GM08714 (cell line): ENCODE data around the gene TBC1D2B.

Experiments used
- H3K4me3 ChIP-seq: fragments of 200-500 bp; sonication (Bioruptor generic); 2 replicates; pipeline ENCODE4 v1.5.1; 2014; ENCODE audit warnings: mild to moderate bottlenecking, low read length, inconsistent platforms
- ZNF274 ChIP-seq: IDR thresholded peaks from 2 replicates; pipeline ENCODE4 v1.6.1; 2012; ENCODE audit warnings: mild to moderate bottlenecking, low read depth, low read length

The TBC1D2B gene

DNA sequence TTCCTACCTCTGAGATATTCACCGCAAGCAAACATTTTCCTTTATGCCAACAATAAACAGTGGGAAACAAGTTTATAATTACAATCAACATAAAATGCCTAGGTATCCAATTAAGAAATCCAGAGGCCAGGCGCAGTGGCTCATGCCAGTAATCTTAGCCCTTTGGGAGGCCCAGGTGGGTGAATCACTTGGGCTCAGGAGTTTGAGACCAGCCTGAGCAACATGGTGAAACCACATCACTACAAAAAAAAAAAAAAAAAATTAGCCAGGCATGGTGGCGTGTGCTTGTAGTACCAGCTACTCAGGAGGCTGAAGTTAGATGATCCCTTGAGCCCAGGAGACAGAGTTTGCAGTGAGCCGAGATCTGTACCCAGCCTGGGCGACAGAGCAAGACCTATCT lies 17.3 kb downstream of the TBC1D2B start:
- no peak for TF ChIP-seq ZNF274
- H3K4me3 ChIP-seq, result no peak overlapping the region

DNA sequence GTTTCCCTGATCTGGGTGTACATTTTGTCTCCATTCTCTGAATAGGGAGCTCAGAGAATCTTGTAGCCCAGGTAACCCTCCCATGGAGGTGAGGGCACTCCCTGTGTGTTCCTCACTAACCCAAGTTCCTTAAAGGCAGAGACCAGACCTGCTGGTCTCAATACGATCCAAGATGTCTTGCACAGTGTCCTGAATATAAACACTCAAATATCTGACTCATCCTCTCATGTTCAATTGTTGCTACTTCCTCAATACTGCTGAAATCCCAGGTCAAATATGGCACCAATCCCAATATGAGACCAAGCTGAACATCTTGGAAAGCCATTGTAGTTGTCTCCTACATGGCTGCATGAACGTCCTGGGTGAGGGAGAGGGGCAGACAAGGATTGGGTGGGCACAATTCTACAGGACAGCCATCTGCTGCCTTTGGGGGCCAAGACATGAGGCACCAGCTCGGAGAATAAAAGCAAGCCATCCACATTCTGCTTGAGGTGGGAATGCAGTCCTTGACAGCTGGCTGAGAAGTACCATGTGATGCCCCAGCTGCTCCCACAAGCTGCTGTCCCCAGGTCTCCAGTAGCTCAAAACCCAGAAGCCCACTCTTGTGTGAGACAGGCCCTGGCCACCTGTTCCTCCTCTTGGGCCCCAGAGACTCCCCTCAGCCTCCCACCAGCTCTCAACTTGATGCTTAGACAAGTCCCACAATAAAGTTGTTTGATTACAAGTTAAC lies 18.2 kb downstream of the TBC1D2B start:
- TF ChIP-seq ZNF274, result no peak

DNA sequence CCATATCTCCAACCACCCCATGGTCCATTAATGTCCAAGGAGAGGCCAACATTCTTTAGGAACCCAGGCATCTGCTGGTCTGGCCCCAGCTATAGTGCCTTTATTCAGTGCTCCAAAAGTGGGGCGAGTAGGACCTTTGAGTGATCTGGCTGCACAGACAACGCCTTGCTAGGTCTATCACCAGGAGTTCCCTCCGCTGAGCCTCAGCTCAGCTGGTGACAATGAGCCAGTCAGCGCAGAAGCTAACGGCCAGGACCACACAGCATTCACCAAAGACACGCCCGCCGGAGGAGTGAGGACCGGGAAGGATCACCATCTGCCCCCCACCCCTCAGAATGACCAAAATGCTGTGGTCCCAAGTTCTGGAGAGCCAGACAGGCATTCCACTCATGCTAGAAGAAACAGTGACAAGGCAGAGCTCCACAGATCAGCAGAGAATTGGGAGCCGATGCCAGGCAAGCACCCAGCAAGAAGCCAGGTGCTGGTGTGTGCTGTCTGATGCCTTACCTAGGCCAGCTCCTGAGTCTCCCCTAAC lies 19.0 kb downstream of the TBC1D2B start:
- no peak for TF ChIP-seq ZNF274
- H3K4me3 ChIP-seq, result no peak overlapping the region

More for the DNA sequence above, 18.2 kb downstream of the TBC1D2B start:
- H3K4me3 ChIP-seq, result no peak overlapping the region

DNA sequence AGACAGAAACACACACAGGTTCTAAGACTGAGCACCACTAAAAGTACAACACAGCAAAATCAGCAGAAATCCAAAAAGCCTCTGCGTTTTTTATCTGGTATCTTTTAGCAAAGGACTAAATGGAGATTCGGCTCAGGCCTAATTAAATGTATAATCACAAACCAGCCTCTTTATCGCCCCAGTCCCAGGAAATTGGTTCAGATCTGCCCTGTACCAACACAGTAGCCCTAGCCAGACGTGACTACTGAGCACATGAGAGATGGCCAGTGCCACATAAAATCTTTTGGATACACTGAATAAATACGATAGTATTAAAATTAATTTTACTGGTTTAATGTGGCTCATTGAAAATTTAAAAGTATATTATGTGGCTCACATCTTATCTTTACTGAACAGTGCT lies 19.7 kb downstream of the TBC1D2B start:
- no peak for TF ChIP-seq ZNF274
- no peak overlapping the region for H3K4me3 ChIP-seq

DNA sequence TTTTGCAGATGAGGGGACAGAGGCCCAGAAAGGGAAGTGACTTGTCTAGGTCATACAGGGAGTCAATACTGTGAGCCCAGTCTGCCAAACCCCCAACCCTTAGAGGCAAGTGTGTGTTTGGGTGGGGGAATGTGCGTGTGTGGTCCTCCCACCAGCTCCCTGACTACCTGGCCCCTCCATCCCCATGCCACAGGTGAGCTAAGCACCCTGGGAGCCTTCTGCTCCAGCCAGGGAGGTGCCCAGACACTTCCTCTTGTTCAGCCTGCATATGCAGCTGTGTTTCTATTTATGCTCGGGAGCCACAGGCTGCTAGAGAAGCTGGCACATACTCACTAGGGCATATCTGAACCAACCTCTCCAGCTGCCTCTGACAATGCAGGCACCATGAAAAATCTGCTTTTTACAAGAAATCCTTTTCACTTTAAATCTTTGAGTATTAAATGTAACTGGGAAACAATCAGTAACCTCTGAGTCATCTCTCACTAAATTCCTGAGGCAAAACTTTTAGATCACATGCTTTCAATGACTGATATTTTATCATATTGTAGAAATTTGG lies 20.7 kb downstream of the TBC1D2B start:
- no peak for TF ChIP-seq ZNF274
- H3K4me3 ChIP-seq, result no peak overlapping the region; the same call in 1 of the 2 replicates

DNA sequence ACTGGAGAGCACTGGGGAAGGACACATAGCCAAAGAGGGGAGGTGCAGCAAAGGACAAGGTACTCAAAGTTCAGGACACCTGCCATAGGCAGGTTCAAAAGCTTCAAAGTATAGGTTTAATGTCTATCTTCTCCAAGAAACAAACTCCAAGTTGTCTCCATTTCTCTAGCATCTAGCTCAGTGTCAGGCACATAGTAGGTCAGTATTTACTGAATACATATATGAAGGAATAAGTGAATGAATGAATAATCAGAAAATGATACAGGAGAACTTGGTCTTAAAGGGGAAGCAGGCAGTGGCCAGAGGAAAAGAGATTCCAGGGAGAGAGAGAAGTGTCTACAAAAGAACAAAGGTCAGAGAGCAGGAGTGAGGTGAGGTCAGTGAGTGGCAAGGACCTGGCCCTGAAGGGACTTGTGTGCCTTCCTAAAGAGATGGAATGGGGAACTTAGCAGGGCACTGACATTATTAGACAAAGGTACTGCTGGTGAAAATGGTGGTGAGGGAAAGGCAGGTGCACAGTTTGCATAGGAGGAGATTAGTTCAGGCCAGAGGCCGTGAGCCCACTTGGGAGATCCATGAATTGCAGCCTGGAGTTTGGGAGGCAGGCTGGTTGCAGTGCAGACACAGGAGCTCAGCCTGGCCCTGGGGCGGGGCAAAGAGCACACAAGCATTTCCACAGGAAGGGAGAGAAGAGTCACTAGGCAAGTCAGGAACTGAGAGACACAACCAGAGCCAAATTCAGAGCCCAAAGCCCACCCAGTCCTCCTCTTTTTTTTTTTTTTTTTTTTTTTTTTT lies 21.4 kb downstream of the TBC1D2B start:
- TF ChIP-seq ZNF274, result no peak
- no peak overlapping the region; the same call in 1 of the 2 replicates for H3K4me3 ChIP-seq

DNA sequence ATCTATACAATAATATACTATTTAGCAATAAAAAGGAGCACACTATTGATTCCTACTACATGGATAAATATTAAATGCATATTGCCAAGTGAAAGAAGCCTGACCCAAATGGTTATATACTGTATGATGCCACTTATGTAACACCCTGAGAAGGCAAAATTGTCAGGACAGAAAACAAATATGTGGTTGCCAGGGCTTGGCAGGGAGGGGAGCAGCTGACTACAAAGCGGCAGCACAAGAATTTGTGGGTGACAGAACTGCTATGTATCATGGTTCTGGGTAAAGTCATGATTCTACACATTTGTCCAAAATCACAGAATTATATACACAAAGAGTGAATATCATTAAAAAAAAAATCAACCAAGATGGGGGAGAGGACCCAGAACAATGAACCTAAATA lies 22.5 kb downstream of the TBC1D2B start:
- no peak for TF ChIP-seq ZNF274
- H3K4me3 ChIP-seq, result no peak overlapping the region

DNA sequence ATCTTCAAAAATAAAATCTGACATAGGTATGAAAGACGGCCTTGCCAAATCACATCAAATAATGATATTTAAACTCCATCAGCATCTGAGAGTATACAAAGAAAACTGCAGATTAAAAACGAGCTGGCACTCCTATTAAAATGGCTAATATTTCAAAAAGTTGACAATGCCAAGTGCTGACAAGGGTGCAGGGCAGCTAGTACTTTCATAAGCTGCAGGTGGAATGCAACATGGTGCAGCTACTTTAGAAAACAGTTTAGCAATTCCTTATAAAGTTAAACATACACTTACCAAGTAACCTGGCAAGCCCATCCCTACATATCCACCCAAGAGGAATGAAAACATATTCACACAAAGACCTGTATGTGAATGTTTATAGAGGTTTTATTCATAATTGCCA lies 23.0 kb downstream of the TBC1D2B start:
- TF ChIP-seq ZNF274, result no peak
- H3K4me3 ChIP-seq, result no peak overlapping the region

DNA sequence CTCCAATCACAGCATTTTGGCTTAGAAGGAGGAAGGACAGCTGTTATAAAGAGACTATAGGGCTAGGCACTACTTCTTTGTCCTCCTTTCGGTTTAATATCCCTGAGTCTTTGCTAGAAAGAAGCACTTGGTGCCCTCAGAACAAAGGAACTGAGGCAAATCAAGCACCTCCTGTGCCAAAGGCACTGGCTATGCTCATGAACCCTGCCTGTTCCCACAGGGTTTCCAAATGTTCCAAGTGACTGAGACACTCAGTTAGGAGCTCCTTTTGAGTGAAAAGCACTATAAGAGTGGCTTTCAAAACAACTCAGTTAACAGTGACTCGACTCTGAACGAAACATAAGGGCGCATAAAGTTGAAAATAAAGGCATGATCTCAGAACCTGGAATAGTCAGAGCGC lies 25.0 kb downstream of the TBC1D2B start:
- no peak for TF ChIP-seq ZNF274
- no peak overlapping the region for H3K4me3 ChIP-seq

DNA sequence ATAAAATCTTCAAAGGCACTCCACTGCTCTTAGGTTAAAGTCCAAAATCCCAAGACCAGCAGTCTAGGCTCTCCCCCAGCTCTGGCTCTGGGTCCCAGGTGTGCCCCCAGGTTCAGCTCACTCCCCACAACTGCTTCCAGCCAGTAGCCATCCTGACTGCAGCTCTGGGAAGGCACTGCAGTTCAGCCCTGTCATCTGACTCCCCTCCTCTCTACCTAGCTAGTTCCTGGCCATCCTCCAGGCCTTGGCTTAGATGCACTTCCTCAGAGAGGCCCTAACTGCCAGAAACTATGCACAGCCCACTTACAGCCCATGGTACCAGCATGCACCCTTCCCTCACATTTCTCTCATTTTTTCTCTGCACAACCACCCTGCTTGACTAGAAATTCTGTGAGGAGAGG lies 25.5 kb downstream of the TBC1D2B start:
- TF ChIP-seq ZNF274, result no peak
- H3K4me3 ChIP-seq, result no peak overlapping the region

DNA sequence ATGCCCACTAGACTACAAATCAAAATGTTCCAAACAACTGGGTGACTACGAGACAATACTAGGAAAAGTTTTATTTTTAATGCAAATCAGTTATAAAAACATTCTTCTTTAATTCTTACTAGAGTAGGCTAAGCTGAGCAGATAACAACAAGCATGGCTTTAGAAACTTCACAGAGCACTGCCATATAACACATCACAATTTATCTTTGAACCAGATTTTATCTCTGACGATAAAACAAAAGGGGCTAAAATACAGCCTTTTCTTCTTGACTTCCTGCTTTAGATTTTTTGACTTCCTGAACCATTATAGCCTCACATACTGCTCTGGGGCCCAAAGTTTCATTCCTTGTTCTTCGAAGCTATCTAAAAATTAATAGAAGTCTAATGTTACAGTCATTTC lies 25.9 kb downstream of the TBC1D2B start:
- TF ChIP-seq ZNF274, result no peak

DNA sequence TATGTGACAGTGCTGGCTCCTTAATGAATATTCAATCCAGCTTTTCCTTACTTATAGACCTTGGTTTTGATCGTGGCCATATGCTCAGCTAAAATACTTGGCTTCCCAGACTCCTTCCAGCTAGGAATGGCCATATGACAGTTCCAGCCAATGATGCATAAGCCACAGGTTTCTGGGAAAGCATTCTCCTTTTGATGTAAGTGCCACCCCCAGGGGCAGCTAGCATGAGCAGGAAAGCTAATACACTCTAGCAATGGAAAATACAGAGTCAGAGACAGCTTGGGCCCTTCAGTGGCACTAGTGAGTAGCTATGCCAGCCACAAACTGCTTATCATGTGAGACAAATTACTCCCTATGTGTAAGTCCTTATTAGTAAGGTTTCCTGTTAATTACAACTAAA lies 26.7 kb downstream of the TBC1D2B start:
- H3K4me3 ChIP-seq, result no peak overlapping the region; the same call in 1 of the 2 replicates
- TF ChIP-seq ZNF274, result no peak

More for the DNA sequence above, 25.9 kb downstream of the TBC1D2B start:
- no peak overlapping the region for H3K4me3 ChIP-seq

DNA sequence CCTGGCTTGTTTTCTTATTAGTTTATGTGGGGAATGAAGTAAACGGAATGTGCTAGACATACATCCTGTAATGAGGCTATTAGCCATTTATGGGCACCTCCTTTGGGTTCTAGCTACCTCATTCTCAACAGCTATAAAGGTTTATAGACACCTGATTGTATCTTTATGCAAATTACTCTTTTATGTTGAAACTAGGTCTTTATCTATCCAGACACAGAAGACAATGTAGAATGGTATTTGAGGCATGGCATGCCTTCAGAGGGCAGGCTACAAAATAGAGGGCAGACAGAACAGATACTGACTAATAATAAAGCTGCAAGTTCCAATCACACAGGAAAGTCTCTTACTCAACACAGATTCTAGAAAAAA lies 27.1 kb downstream of the TBC1D2B start:
- H3K4me3 ChIP-seq, result no peak overlapping the region
- no peak for TF ChIP-seq ZNF274

DNA sequence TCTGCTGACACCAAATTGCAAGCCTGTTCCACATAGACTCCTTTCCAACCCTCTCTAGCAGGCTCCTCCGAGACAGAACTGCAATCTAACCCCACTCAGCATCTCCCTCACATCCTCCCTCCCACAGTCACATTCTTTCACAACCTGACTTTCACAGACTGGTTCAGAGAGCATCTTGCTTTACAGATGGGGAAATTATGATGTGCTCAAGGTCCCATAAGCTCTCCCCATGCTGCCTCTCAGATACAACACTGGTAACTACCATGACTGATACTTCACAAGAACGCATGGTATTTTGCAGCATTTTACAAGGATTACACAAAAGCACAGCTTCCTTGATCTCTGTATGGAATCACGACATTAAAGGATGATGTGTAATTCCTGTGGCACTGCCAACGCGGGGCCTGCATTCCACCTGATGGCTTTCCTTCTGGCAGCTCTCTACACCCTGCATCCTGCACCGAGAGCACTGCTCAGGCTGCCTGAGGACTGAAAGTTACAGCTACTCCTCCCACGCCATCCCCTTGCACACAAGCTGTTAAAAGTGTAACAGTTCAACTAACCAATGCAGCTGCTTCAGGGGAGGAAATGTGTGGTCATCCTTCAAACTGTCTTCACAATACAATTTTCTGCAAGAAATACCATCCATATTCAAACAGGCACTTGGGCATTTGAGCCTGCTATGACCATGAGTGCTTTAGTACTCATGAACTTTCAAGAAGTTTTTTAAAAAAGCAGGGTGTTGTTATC lies 27.6 kb downstream of the TBC1D2B start:
- TF ChIP-seq ZNF274, result no peak
- no peak overlapping the region; the same call in 1 of the 2 replicates for H3K4me3 ChIP-seq
